GM12878 (cell line): Measurements from ENCODE around the gene TESMIN.

Experiments
- JUNB ChIP-seq: IDR thresholded peaks from 2 replicates; pipeline ENCODE4 v1.6.1; 2016; ENCODE audit warnings: antibody characterized with exemption, mild to moderate bottlenecking
- RFX5 ChIP-seq: IDR thresholded peaks from 2 replicates; pipeline ENCODE4 v1.6.1; 2011; ENCODE audit warnings: low read depth, low read length, improper control_type of control experiment
- WRNIP1 ChIP-seq: IDR thresholded peaks from 2 replicates; pipeline ENCODE4 v1.6.1; 2011; ENCODE audit warnings: low read depth, low read length, improper control_type of control experiment, borderline replicate concordance
- TF ChIP-seq, protein P1 (sequence below), 3 experiments: IDR thresholded peaks in 2 of 3; conservative IDR thresholded peaks in 1 of 3; 2 replicates each; pipeline ENCODE4 v1.5.1; 2011; ENCODE audit warnings: low read depth in 3 of 3, low read length in 3 of 3, mild to moderate bottlenecking in 3 of 3, control low read depth in 2 of 3, moderate library complexity in 2 of 3, inconsistent platforms in 1 of 3, mixed read lengths in 1 of 3; ENCODE audit not compliant: control insufficient read depth in 2 of 3, insufficient read depth in 1 of 3; ENCODE audit errors: extremely low read depth in 1 of 3

DNA sequence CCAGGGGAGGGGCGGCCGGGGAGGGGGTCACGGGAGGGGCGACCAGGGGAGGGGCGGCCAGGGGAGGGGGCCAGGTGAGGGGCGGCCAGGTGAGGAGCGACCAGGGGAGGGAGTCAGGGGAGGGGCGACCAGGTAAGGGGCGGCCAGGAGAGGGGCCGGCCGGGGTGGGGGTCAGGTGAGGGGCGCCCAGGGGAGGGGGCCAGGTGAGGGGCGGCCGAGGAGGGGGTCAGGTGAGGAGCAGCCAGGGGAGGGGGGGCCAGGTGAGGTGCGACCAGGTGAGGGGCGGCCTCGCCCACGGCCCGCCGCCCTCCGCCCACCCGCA lies 355 bp downstream of the TESMIN start:
- no peak for TF ChIP-seq WRNIP1
- TF ChIP-seq JUNB = no peak
- TF ChIP-seq, protein P1, sequence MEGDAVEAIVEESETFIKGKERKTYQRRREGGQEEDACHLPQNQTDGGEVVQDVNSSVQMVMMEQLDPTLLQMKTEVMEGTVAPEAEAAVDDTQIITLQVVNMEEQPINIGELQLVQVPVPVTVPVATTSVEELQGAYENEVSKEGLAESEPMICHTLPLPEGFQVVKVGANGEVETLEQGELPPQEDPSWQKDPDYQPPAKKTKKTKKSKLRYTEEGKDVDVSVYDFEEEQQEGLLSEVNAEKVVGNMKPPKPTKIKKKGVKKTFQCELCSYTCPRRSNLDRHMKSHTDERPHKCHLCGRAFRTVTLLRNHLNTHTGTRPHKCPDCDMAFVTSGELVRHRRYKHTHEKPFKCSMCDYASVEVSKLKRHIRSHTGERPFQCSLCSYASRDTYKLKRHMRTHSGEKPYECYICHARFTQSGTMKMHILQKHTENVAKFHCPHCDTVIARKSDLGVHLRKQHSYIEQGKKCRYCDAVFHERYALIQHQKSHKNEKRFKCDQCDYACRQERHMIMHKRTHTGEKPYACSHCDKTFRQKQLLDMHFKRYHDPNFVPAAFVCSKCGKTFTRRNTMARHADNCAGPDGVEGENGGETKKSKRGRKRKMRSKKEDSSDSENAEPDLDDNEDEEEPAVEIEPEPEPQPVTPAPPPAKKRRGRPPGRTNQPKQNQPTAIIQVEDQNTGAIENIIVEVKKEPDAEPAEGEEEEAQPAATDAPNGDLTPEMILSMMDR (IDR thresholded peaks at IDR 0.05 in 2 of 3, conservative IDR thresholded peaks at IDR 0.05 in 1 of 3; ENCODE audit: control insufficient read depth in 2 of 3, extremely low read depth in 1 of 3, insufficient read depth in 1 of 3, low read depth in 3 of 3, low read length in 3 of 3) = no peak
- TF ChIP-seq RFX5 = no peak
